ENCODE data around the gene UBE3D. TPM values are rescaled to one million over a fixed set of nuclear protein-coding genes. Genes with fewer than 3 reads are reported as not detected.

Gene UBE3D
- total RNA-seq, 1 experiment from 2014 or later = 38.0 TPM

DNA sequence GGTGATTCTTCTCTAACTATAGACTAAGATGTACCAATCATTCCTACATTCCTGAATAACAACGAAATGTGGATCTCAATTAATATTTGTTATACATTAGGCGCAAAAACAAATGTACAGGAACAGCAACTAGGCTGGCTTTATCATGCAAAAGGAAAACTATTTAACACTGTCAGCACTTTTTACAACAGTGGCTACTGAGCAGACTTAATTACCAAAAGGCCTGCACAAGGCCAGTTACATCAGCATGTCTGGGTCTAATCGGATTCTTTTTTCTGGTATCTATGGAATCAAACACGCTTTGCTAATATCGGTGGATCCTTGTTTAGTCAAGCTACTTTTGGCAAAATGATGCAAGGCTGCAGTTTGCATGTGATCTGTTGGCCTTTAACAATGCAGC lies 176.5 kb downstream of the UBE3D start:
- intact Hi-C loops (cut with micrococcal nuclease; ENCODE audit: unreplicated experiment) = no loop called here
- POLR2A ChIA-PET (ENCODE audit: low non-redundant PET) = no interaction called here

DNA sequence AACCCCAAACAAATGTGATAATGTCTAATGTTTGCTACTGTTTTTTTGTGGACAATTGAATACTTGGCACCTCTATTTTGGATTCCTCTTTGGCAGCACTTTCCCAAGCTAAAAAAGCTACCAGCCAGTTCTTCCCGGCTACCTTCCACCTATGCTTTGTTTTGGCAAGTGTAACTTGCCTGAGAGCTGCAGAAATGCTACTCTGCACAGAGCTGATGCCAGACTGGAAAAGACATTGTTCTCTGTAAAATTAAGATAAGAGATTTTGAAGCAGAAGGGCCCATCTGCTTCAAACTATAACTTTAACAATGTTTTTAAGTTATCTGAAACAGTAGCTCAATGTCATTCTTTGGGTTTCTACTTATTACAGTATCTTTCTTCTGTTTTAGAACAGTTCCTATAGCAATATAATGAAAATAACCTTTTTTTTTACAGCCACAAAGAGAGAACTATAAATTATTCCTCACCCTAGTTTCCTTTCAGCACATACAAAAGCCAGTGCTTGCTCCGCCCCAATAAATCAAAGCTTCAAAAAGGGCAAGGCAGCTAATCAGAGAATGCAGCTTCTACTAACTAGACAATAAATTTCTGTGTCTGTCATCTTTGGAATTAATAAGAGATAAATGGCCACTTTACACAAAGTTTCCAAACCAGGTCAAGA lies 183.1 kb downstream of the UBE3D start:
- intact Hi-C loops (cut with micrococcal nuclease; ENCODE audit: unreplicated experiment) = no loop called here
- ChIA-PET POLR2A (ENCODE audit: low non-redundant PET) (no interaction called here), CTCF (no interaction called here)
- Histone ChIP-seq H3K27me3 (replicated peaks; ENCODE audit: insufficient read depth, low read depth, low read length, poor library complexity) (no peaks in the 10 kb centered on the region), H3K4me3 (ENCODE audit: low read depth, low read length, poor library complexity, severe bottlenecking) (no peak overlapping the region), H3K4me1 (ENCODE audit: insufficient read depth, low read length, poor library complexity, severe bottlenecking) (peaks cover 17% of the 10 kb centered on the region), H3K27ac (ENCODE audit: low read depth, low read length, poor library complexity, severe bottlenecking) (no peak overlapping the region), H3K36me3 (ENCODE audit: insufficient read depth, low read length, poor library complexity, severe bottlenecking) (no peaks in the 10 kb centered on the region), H3K9me3 (ENCODE audit: low read depth, low read length, poor library complexity, severe bottlenecking) (no peaks in the 10 kb centered on the region)
- no peak for DNase-seq (ENCODE audit: low spot score)
- no TSS peak for BruUV-seq (replicated peaks)
- no peak for TF ChIP-seq EZH2 (IDR thresholded peaks at IDR 0.05; ENCODE audit: borderline replicate concordance, low read depth, low read length, poor library complexity, severe bottlenecking)
- TF ChIP-seq, protein P1, sequence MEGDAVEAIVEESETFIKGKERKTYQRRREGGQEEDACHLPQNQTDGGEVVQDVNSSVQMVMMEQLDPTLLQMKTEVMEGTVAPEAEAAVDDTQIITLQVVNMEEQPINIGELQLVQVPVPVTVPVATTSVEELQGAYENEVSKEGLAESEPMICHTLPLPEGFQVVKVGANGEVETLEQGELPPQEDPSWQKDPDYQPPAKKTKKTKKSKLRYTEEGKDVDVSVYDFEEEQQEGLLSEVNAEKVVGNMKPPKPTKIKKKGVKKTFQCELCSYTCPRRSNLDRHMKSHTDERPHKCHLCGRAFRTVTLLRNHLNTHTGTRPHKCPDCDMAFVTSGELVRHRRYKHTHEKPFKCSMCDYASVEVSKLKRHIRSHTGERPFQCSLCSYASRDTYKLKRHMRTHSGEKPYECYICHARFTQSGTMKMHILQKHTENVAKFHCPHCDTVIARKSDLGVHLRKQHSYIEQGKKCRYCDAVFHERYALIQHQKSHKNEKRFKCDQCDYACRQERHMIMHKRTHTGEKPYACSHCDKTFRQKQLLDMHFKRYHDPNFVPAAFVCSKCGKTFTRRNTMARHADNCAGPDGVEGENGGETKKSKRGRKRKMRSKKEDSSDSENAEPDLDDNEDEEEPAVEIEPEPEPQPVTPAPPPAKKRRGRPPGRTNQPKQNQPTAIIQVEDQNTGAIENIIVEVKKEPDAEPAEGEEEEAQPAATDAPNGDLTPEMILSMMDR (conservative IDR thresholded peaks at IDR 0.05; ENCODE audit: low read depth, low read length) = no peak

More for the DNA sequence above, 176.5 kb downstream of the UBE3D start:
- BruUV-seq (replicated peaks) = no TSS peak
- H3K27me3 ChIP-seq (replicated peaks; ENCODE audit: insufficient read depth, low read depth, low read length, poor library complexity) = no peaks in the 10 kb centered on the region
- CTCF ChIA-PET = no interaction called here
- H3K9me3 ChIP-seq (ENCODE audit: low read depth, low read length, poor library complexity, severe bottlenecking) = no peaks in the 10 kb centered on the region
- H3K36me3 ChIP-seq (ENCODE audit: insufficient read depth, low read length, poor library complexity, severe bottlenecking) = no peaks in the 10 kb centered on the region
- H3K4me3 ChIP-seq (ENCODE audit: low read depth, low read length, poor library complexity, severe bottlenecking) = no peak overlapping the region
- no peaks in the 10 kb centered on the region for H3K4me1 ChIP-seq (ENCODE audit: insufficient read depth, low read length, poor library complexity, severe bottlenecking)
- no peak overlapping the region for H3K27ac ChIP-seq (ENCODE audit: low read depth, low read length, poor library complexity, severe bottlenecking)
- no peak for DNase-seq (ENCODE audit: low spot score)
- TF ChIP-seq EZH2 (IDR thresholded peaks at IDR 0.05; ENCODE audit: borderline replicate concordance, low read depth, low read length, poor library complexity, severe bottlenecking) = no peak
- TF ChIP-seq, protein P1 (conservative IDR thresholded peaks at IDR 0.05; ENCODE audit: low read depth, low read length) = no peak

DNA sequence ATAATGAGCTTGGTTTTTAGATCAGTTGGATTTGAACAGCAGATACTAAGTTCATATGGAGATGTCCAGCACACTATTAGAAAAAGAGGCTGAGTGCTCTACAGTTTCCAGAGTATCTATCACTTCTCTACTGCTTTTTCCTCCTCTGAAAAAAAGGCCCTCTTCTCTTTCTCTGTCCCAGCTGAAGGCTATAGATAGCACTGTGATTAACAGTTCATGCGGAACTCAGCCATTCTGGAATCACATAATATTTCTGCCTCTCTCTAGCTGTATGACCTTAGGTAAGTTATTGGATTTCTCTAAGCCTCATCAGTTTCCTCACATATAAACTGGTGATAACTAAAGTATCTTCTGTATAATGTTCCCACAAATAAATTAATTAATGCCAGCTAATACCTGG lies 184.1 kb downstream of the UBE3D start:
- no peaks in the 10 kb centered on the region for H3K9me3 ChIP-seq (ENCODE audit: low read depth, low read length, poor library complexity, severe bottlenecking)
- ChIA-PET CTCF (no interaction called here), POLR2A (ENCODE audit: low non-redundant PET) (no interaction called here)
- H3K27me3 ChIP-seq (replicated peaks; ENCODE audit: insufficient read depth, low read depth, low read length, poor library complexity) = no peaks in the 10 kb centered on the region
- H3K27ac ChIP-seq (ENCODE audit: low read depth, low read length, poor library complexity, severe bottlenecking) = no peak overlapping the region
- TF ChIP-seq, protein P1 (conservative IDR thresholded peaks at IDR 0.05; ENCODE audit: low read depth, low read length) = no peak
- TF ChIP-seq EZH2 (IDR thresholded peaks at IDR 0.05; ENCODE audit: borderline replicate concordance, low read depth, low read length, poor library complexity, severe bottlenecking) = no peak
- DNase-seq (ENCODE audit: low spot score) = no peak
- H3K4me3 ChIP-seq (ENCODE audit: low read depth, low read length, poor library complexity, severe bottlenecking) = no peak overlapping the region
- peaks cover 17% of the 10 kb centered on the region for H3K4me1 ChIP-seq (ENCODE audit: insufficient read depth, low read length, poor library complexity, severe bottlenecking)
- no peaks in the 10 kb centered on the region for H3K36me3 ChIP-seq (ENCODE audit: insufficient read depth, low read length, poor library complexity, severe bottlenecking)
- no TSS peak for BruUV-seq (replicated peaks)
- intact Hi-C loops (cut with micrococcal nuclease; ENCODE audit: unreplicated experiment) = no loop called here
